PC-3 (cell line): ENCODE measurements around the gene VPS35L. TPM values are rescaled to one million over a fixed set of nuclear protein-coding genes. Genes with fewer than 3 reads are reported as not detected.

Source experiments
- ATAC-seq: fragments of 200-7000 bp; cut with Tn5 transposase; 2 replicates; pipeline ENCODE4 v1.9.1; 2020; ENCODE audit warnings: mild to moderate bottlenecking, moderate library complexity
- BruUV-seq: library from RNA; stranded (reverse); fragments of 400-500 nt; replicated peaks from 2 replicates; lab custom pipeline; 2021; lab: Mats Ljungman, UMichigan
- CTCF ChIA-PET: fragments of 300-600 bp; sonication (Branson Sonifier 250); formaldehyde crosslinking; loops from one replicate; lab custom pipeline; 2022; ENCODE audit warnings: antibody characterized with exemption; lab: Charles Lee
- POLR2A ChIA-PET: fragments of 300-600 bp; sonication (Branson Sonifier 250); formaldehyde crosslinking; loops from one replicate; lab custom pipeline; 2022; ENCODE audit warnings: antibody characterized with exemption; ENCODE audit not compliant: unreplicated experiment; lab: Charles Lee
- DNase-seq: peaks from one replicate; pipeline ENCODE4 v3.0.0-alpha.2; 2015
- H2AFZ ChIP-seq: fragments of 300-600 bp; sonication (generic); 2 replicates; pipeline ENCODE4 v1.6.0; 2016; ENCODE audit warnings: antibody characterized with exemption, low read length
- H3F3A ChIP-seq: fragments of 300-600 bp; sonication (generic); one replicate; pipeline ENCODE4 v1.6.0; 2017; ENCODE audit warnings: antibody characterized with exemption, low read length, control low read depth, mild to moderate bottlenecking; ENCODE audit not compliant: unreplicated experiment
- H3K27ac ChIP-seq: fragments of 300-600 bp; sonication (generic); 2 replicates; pipeline ENCODE4 v1.5.1; 2016; ENCODE audit warnings: mild to moderate bottlenecking, low read length
- H3K27me3 ChIP-seq: fragments of 300-600 bp; sonication (generic); 2 replicates; pipeline ENCODE4 v1.6.1; 2016; ENCODE audit warnings: low read length, mixed read lengths
- H3K36me3 ChIP-seq: fragments of 300-600 bp; sonication (generic); 2 replicates; pipeline ENCODE4 v1.6.1; 2016; ENCODE audit warnings: low read depth, mixed run types, low read length, mixed read lengths
- H3K4me1 ChIP-seq: fragments of 300-600 bp; sonication (generic); 2 replicates; pipeline ENCODE4 v1.5.1; 2016; ENCODE audit warnings: low read length; ENCODE audit not compliant: insufficient read depth
- H3K4me2 ChIP-seq: fragments of 300-600 bp; sonication (generic); 2 replicates; pipeline ENCODE4 v1.6.0; 2016; ENCODE audit warnings: low read length
- H3K4me3 ChIP-seq: fragments of 300-600 bp; sonication (generic); 2 replicates; pipeline ENCODE4 v1.5.1; 2016; ENCODE audit warnings: mild to moderate bottlenecking, low read length, mixed read lengths
- H3K79me2 ChIP-seq: fragments of 300-600 bp; sonication (generic); 2 replicates; pipeline ENCODE4 v1.6.1; 2017; ENCODE audit warnings: low read length, mixed read lengths
- H3K9ac ChIP-seq: fragments of 300-600 bp; sonication (generic); 2 replicates; pipeline ENCODE4 v1.6.0; 2016; ENCODE audit warnings: mild to moderate bottlenecking, low read length
- H3K9me2 ChIP-seq: fragments of 300-600 bp; sonication (generic); replicated peaks from 2 replicates; pipeline ENCODE4 v1.6.1; 2016; ENCODE audit warnings: mixed run types, low read length, mixed read lengths
- H3K9me3 ChIP-seq: fragments of 300-600 bp; sonication (generic); 2 replicates; pipeline ENCODE4 v1.6.1; 2016; ENCODE audit warnings: low read length, mixed read lengths
- H4K20me1 ChIP-seq: fragments of 300-600 bp; sonication (generic); 2 replicates; pipeline ENCODE4 v1.6.1; 2016; ENCODE audit warnings: low read length, mixed read lengths
- CTCF ChIP-seq: fragments of 300-600 bp; sonication (generic); conservative IDR thresholded peaks from 2 replicates; pipeline ENCODE4 v1.5.1; 2017; ENCODE audit warnings: antibody characterized with exemption, low read depth, mild to moderate bottlenecking, low read length
- EZH2 ChIP-seq: fragments of 300-600 bp; sonication (generic); IDR thresholded peaks from one replicate; pipeline ENCODE4 v1.6.1; 2017; ENCODE audit warnings: antibody characterized with exemption, mild to moderate bottlenecking, low read length; ENCODE audit not compliant: unreplicated experiment
- EZH2phosphoT487 ChIP-seq: fragments of 300-600 bp; sonication (generic); IDR thresholded peaks from 2 replicates; pipeline ENCODE4 v1.6.1; 2018; ENCODE audit warnings: mild to moderate bottlenecking, antibody characterized with exemption, low read length, borderline replicate concordance
- intact Hi-C: fragments of 100-400 bp; cut with micrococcal nuclease; formaldehyde crosslinking; loops from 2 replicates; pipeline ENCODE4 v1.9.0; 2023
- total RNA-seq: library from RNA; depleted of rRNA; stranded (reverse); fragments of >200 nt; gene quantifications from 2 replicates; pipeline ENCODE4 v1.2.3, GENCODE V29; 2014

The VPS35L gene
- total RNA-seq, 1 experiment from 2014 or later = 2.9 TPM

GRCh38 chr16:19605701-19606100 is 50.2 kb downstream of the VPS35L start:
- no peaks in the 10 kb centered on the region; the same call in 1 of the 2 replicates for H3K36me3 ChIP-seq
- no peak overlapping the region for H3K4me3 ChIP-seq
- ChIA-PET POLR2A (interaction anchor here (0.6 kb wide), 1 partner anchor 274 kb away, joined by 3 read pairs; no protein-coding TSS in a partner anchor), CTCF (no interaction called here)
- H3K4me1 ChIP-seq = peaks cover 38% of the 10 kb centered on the region
- no TSS peak for BruUV-seq
- no peak overlapping the region for H2AFZ ChIP-seq
- TF ChIP-seq CTCF (no peak), EZH2 (no peak), EZH2phosphoT487 (no peak)
- H3K4me2 ChIP-seq = no peak overlapping the region
- peaks cover 3% of the 10 kb centered on the region for H3F3A ChIP-seq
- no peaks in the 10 kb centered on the region for H3K9me3 ChIP-seq
- H3K79me2 ChIP-seq = no peaks in the 10 kb centered on the region
- no peaks in the 10 kb centered on the region for H3K9me2 ChIP-seq
- H3K27me3 ChIP-seq = no peaks in the 10 kb centered on the region
- no peak overlapping the region for H3K9ac ChIP-seq
- H3K27ac ChIP-seq = no peak overlapping the region
- DNase-seq (peak; percentile 26), ATAC-seq (no peak)
- H4K20me1 ChIP-seq = no peaks in the 10 kb centered on the region
- intact Hi-C loops = loop anchor here (5.0 kb wide), 2 partner anchors 92 to 112 kb away; partner anchors contain the start of genes IQCK and KNOP1

GRCh38 chr16:19607616-19608280 is 52.2 kb downstream of the VPS35L start:
- ATAC-seq (peak; percentile 93), DNase-seq (peak; percentile 87)
- BruUV-seq = no TSS peak
- TF ChIP-seq EZH2 (no peak), EZH2phosphoT487 (no peak), CTCF (no peak)
- Histone ChIP-seq H3K9me3 (no peaks in the 10 kb centered on the region), H3K9ac (no peak overlapping the region), H3K4me3 (no peak overlapping the region), H3K79me2 (no peaks in the 10 kb centered on the region), H3K36me3 (no peaks in the 10 kb centered on the region), H3K27me3 (no peaks in the 10 kb centered on the region), H3K4me2 (peak overlapping the region; percentile 35), H3K4me1 (peaks cover 35% of the 10 kb centered on the region), H4K20me1 (no peaks in the 10 kb centered on the region), H3F3A (peaks cover 3% of the 10 kb centered on the region), H2AFZ (no peak overlapping the region), H3K27ac (peak overlapping the region; percentile 45), H3K9me2 (no peaks in the 10 kb centered on the region)
- intact Hi-C loops = loop anchor here (5.0 kb wide), 2 partner anchors 90 to 110 kb away; partner anchors contain the start of genes IQCK and KNOP1
- CTCF ChIA-PET = no interaction called here
- POLR2A ChIA-PET = no interaction called here

GRCh38 chr16:19609359-19609758 is 53.9 kb downstream of the VPS35L start:
- H3K9me2 ChIP-seq = no peaks in the 10 kb centered on the region
- intact Hi-C loops = loop anchor here (5.0 kb wide), 2 partner anchors 88 to 108 kb away; partner anchors contain the start of genes IQCK and KNOP1
- H3K4me3 ChIP-seq = no peak overlapping the region
- peaks cover 35% of the 10 kb centered on the region for H3K4me1 ChIP-seq
- H4K20me1 ChIP-seq = no peaks in the 10 kb centered on the region
- no peak overlapping the region for H2AFZ ChIP-seq
- no peaks in the 10 kb centered on the region for H3K9me3 ChIP-seq
- BruUV-seq = no TSS peak
- TF ChIP-seq EZH2phosphoT487 (no peak), CTCF (no peak), EZH2 (no peak)
- no peaks in the 10 kb centered on the region for H3K36me3 ChIP-seq
- POLR2A ChIA-PET = no interaction called here
- peaks cover 3% of the 10 kb centered on the region for H3F3A ChIP-seq
- CTCF ChIA-PET = no interaction called here
- no peak overlapping the region for H3K4me2 ChIP-seq
- ATAC-seq (no peak), DNase-seq (peak; percentile 3)
- no peak overlapping the region for H3K27ac ChIP-seq
- no peaks in the 10 kb centered on the region for H3K27me3 ChIP-seq
- H3K9ac ChIP-seq = no peak overlapping the region
- H3K79me2 ChIP-seq = no peaks in the 10 kb centered on the region
